Measurements from ENCODE around the gene DHX8.
A peak's percentile ranks its signal among the peaks of the same experiment; 100 is the strongest.

DHX8 gene

GRCh38 chr17:43546319-43547188 is 62.8 kb downstream of the DHX8 start, which contains the start of gene ETV4:
TSS of gene ETV4 (minus strand) at chr17:43546340. CDS start at chr17:43545617, 723 bp downstream.
- peak; percentile 72 to 93 (median 88) for DNase-seq (ENCODE audit: low read depth in 4 of 4, low spot score in 1 of 4)

DNA sequence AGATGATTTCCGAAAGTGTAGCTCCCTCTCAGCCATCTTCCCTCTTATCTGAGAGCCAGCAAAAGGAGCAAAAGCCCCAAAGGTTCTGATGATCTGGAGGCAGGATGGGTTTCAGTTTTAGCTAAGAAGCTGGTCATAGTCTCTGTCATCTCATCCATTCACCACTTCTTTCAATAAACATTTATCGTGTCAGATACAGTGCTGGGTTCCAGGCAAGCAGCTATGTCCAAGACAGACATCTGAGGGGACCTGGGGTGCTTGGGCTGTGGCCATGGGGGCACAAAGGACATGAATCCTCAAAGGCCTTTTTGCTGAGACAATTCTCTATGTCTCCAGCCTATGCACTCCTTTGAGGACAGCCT is 63.4 kb downstream of the DHX8 start:
- no peak for DNase-seq (ENCODE audit: low read depth in 4 of 4, low spot score in 1 of 4)

DNA sequence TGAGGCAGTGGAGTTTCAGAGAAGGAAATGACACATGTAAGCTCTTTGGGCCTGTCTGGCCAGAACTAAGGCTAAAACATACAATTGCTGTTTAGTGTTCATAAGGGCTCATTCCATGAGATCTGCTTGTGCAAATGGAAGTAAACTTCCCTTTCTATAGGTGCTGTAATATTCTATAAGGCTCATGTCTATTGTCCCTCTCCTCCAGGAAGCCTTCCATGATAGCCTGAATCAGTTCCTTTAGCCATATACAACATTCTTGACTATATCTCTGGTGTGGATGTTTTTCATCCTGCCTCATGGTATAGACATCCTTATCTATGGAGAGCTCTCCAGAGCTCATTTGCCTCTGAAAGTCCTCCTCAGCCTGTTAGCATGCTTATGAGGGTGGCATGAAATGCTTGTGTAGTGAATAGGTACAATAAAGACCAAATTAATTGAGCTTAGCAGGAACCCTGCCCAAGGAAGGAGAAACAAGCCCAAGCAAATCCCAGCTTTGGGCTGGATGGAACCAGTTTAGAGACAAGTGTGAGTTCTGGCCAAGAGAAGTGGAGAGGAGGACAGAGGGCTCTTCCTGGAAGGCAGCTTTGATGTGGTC is 64.0 kb downstream of the DHX8 start:
- no peak for DNase-seq (ENCODE audit: low read depth in 4 of 4, low spot score in 1 of 4)

- no peak for DNase-seq (ENCODE audit: low read depth in 4 of 4, low spot score in 1 of 4)
Observed at GRCh38 chr17:43548689-43549379, 65.1 kb downstream of the DHX8 start.

- DNase-seq (ENCODE audit: low read depth in 4 of 4, low spot score in 1 of 4): no peak
Observed at GRCh38 chr17:43549496-43549895, 65.7 kb downstream of the DHX8 start.

- DNase-seq (ENCODE audit: low read depth in 4 of 4, low spot score in 1 of 4): no peak
Observed at GRCh38 chr17:43550754-43551153, 67.0 kb downstream of the DHX8 start.

- DNase-seq (ENCODE audit: low read depth in 4 of 4, low spot score in 1 of 4): no peak
Observed at GRCh38 chr17:43552229-43552837, 68.6 kb downstream of the DHX8 start.

GRCh38 chr17:43553573-43553972 is 69.8 kb downstream of the DHX8 start:
- DNase-seq (ENCODE audit: low read depth in 4 of 4, low spot score in 1 of 4): no peak

GRCh38 chr17:43554857-43555256 is 71.1 kb downstream of the DHX8 start:
- no peak for DNase-seq (ENCODE audit: low read depth in 4 of 4, low spot score in 1 of 4)

GRCh38 chr17:43556292-43556691 is 72.5 kb downstream of the DHX8 start:
- no peak for DNase-seq (ENCODE audit: low read depth in 4 of 4, low spot score in 1 of 4)

DNA sequence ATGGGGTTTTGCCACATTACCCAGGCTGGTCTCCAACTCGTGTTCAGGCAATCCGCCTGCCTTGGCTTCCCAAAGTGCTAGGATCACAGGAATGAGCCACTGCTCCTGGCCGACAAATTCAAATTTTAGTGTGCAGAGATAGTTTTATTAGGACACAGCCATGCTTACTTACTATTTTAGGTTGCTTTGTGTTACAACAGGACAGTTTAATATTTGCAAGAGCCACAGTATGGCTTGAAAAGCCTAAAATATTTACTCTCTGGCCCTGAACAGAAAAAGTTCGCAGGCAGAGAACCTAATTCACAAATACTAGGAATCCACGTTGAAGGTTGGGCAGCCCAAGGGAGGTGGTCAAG is 75.0 kb downstream of the DHX8 start:
- no peak for DNase-seq (ENCODE audit: low read depth in 4 of 4, low spot score in 1 of 4)

DNA sequence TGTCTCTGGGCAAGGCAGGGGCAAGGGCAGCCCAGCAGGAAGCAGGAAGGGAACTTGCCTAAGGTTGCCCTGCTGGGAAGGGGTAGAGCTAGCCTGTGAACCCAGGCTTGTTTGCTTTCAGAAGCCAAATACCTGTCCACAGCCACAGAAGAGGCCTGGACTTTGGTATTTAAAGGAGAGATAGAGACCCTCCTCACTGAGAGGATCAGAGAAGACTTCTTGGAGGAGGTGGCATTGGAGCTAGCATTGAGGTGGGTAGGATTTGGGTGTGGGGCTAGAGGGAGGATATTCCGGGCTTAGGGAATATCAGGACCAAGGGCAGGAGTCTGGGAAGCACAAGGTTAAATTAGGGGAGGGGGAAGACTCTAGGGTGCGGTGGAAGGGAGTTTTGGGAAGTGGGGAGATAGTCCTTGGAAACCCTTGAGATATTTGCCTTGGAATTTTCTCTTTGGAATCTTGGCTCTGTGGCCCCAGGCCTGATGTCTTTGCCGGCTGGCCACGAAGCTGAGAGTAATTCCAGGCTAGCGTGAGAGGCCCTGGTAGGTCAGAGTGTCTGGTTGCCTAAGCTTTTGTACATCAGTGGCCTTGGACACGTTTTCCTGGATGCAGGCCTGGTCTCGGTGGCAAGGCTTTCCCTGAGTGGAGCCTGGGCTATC is 75.5 kb downstream of the DHX8 start:
- no peak for DNase-seq (ENCODE audit: low read depth in 4 of 4, low spot score in 1 of 4)

GRCh38 chr17:43560461-43561427 is 77.0 kb downstream of the DHX8 start:
- no peak for DNase-seq (ENCODE audit: low read depth in 4 of 4, low spot score in 1 of 4)

DNA sequence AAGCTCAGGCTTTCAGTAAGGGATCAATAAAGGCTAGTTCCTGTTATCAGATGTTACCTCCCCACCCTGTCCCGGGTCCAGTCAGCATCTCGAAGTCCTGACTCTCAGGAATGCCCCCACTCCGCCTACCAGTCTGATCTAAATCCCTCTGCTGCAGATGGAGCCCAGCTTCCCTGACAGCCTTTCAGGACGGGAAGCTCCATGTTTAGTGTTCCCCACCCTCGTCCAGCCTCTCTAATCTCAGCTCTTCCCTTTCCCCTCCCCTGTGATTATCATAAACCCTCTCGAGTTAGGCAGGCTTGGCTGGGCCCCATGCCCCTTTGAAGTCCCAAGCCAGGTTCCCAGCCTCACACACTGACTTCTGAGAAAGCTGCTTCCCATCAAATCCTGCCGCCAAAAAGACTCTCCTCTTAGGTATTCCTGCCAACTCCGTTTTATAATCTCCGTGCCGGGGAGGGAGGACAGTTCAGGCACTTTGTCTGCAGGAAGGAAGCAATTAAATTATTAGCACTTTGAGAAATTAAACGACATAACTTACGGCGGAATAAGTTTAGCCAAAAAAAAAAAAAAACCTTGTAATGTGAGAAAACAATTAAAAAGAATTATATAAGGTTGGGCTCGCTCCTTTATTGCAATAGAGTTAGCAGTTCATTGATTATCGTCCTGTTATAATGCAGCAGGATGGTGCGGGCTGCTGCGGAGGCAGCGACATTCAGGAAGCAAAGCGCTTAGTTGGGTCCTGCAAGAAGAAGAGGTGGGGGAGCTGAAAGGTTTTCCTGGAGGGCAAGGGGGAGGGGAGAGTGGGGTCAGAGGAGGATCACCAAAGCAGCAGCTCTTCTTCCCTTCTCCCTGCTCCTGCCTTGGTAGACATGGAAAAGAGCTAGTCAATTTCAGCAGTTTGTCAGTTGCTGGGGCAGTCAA is 79.2 kb downstream of the DHX8 start:
- DNase-seq (ENCODE audit: low read depth in 4 of 4, low spot score in 1 of 4): no peak

DNA sequence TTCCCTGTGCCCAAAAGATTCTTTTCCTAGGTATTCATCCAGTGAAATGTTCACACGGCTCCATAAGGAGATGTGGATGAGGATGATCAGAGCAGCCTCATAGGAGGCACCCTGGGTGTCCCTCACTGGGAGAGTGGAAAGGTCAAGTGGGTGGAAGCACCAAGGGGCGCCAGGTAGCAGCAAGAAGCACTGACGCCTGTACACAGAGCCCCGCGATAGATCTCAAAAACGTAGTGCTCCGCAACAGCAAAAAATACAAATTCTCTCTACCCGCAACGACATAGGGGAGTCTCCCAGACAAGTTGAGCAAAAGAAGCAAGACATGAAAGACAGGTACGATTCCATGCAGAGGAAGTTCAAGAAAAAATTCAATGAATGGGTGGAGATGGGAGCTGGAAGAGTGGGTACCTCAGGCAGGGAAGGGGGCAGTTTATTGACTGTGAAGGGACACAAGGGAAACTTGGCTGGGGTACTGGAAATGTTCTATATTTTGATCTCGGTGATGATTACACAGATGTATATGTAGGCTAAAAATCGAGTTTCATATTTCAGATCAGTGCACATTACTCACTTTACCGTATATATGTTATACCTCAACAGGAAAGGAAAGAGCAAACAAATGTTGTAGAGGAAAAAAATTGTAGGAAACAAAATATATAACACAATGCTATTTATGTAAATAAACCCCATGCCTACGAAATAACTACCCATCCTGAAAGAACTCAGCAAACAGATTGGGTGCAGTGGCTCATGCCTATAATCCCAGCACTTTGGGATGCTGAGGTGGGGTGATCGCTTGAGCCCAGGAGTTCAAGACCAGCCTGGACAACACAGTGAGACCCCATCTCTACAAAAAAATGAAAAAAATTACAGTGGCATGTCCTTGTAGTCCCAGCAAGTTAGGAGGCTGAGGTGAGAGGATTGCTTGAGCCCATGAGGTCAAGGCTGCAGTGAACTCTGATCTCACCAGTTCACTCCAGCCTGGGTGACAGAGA is 80.1 kb downstream of the DHX8 start:
- DNase-seq (ENCODE audit: low read depth in 4 of 4, low spot score in 1 of 4): no peak

GRCh38 chr17:43568506-43569082 is 84.8 kb downstream of the DHX8 start:
- DNase-seq (ENCODE audit: low read depth in 4 of 4, low spot score in 1 of 4): no peak

GRCh38 chr17:43570518-43570928 is 86.7 kb downstream of the DHX8 start:
- DNase-seq (ENCODE audit: low read depth in 4 of 4, low spot score in 1 of 4): no peak

Data from stimulated activated CD4-positive, alpha-beta T cell treated with anti-CD3 and anti-CD28 coated beads, Interleukin-1b, Interleukin-23, amount 100 ng/mL, for 24 hours (primary cell).